ENCODE measurements around the gene FAIM2.

Gene FAIM2

DNA sequence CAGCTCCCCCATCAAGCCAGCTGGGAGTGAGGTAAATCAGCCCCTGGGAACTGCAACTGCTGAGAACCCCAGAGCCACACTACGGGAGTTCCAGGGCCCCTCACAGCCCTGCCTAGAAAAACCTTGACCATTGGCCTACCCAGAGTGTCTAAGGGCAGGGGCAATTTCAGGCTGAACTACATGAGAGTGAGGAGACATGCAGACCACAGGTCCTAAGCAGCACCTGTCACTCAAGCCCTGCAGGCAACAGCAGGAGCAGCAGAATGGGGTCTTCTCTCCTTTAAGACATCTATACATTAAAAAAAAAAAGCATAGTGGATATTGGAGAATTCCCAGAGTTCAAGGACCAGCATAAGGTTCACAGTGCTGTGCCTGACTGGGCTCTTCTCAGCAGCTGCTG is 80.3 kb downstream of the FAIM2 start:
- ATAC-seq (replicated peaks) (no peak), DNase-seq (no peak)
- peaks cover 3 to 9% of the 10 kb centered on the region in 2 donors for H3K36me3 Mint-ChIP-seq
- no peaks in the 10 kb centered on the region for H3K9me3 Mint-ChIP-seq
- peaks cover 32 to 46% of the 10 kb centered on the region in 2 donors for H3K4me1 Mint-ChIP-seq
- no peak overlapping the region for H3K4me3 Mint-ChIP-seq
- H3K27me3 Mint-ChIP-seq: no peaks in the 10 kb centered on the region
- no peak overlapping the region for H3K27ac Mint-ChIP-seq

DNA sequence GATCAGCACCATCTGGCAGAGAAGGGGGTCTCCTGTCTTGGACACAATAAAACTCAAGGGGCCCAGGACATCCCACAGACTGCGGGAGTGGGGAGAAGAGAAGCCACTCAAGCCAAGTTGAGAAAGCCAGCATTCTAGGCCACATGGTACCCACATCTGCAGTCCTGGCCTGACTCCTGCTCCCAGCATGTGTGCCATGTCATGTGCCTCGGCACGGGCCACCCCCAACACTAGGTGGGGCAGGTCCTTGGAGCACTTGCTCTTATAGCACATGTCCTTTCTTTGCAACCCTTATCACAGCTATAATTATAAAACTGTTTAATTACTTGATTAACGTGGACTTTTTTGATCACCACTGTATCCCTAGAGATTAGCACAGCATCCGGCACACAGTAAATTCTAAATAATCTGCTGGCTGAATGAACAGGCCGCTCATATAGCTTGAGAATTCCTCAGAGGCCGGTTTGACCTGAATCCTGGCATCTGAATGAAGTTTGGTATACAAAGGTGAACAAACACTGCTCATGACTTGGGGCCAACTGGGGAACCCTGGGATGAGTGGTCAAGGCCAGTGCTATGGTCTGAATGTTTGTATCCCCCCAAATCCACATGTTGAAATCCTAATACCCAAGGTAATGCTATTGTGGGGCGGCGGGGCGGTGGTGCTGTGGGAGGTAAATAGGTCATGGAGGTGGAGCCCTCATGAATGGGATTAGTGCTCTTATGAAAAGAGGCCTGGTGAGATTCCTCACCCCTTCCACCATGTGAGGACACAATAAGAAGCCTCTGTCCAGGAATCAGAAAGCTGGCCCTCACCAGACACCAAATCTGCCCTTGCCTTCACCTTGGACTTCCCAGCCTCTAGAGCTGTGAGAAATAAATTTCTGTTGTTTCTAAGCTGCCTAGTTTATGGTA is 82.1 kb downstream of the FAIM2 start:
- H3K4me1 Mint-ChIP-seq: peaks cover 22 to 34% of the 10 kb centered on the region in 2 donors
- no peak for DNase-seq
- peak overlapping the region in 1 of 2 donors; percentile 25 for H3K4me3 Mint-ChIP-seq
- no peaks in the 10 kb centered on the region for H3K27me3 Mint-ChIP-seq
- no peak for ATAC-seq (replicated peaks)
- H3K27ac Mint-ChIP-seq: peak overlapping the region; percentile 82
- H3K36me3 Mint-ChIP-seq: peaks cover 3 to 12% of the 10 kb centered on the region in 2 donors
- H3K9me3 Mint-ChIP-seq: no peaks in the 10 kb centered on the region

GRCh38 chr12:49819786-49820185 is 83.9 kb downstream of the FAIM2 start:
- peaks cover 11 to 24% of the 10 kb centered on the region in 2 donors for H3K4me1 Mint-ChIP-seq
- no peak for ATAC-seq (replicated peaks)

DNA sequence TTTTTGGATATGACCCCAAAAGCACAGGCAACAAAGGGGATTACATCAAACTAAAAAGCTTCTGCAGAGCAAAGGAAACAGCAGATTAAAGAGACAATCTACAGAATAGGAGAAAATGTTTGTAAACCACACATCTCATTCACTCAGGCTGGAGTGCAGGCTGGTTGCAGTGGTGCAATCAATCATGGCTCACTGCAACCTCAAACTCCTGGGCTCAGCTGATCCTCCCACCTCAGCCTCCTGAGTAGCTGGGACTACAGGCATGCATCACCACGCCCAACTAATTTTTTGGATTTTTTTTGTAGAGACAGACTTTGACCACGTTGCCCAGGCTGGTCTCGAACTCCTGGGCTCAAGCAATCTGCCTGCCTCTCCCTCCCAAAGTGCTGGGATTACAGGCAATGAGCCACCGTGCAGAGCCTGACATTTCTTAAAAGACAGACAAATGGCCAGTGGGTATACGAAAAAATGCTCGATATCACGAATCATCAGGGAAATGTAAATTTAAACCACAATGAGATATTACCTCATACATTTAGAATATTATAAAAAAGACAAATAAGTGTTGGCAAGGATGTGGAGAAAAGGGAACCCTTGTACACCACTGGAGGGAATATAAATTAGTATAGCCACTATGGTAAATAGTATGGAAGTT is 85.3 kb downstream of the FAIM2 start:
- Mint-ChIP-seq H3K27me3 (no peaks in the 10 kb centered on the region), H3K4me3 (no peak overlapping the region), H3K27ac (no peak overlapping the region), H3K36me3 (peaks cover 11 to 22% of the 10 kb centered on the region in 2 donors), H3K9me3 (no peaks in the 10 kb centered on the region), H3K4me1 (peaks cover 7 to 15% of the 10 kb centered on the region in 2 donors)
- ATAC-seq (replicated peaks) (no peak), DNase-seq (no peak)

More at GRCh38 chr12:49819786-49820185, 83.9 kb downstream of the FAIM2 start:
- Mint-ChIP-seq H3K27me3 (no peaks in the 10 kb centered on the region), H3K4me3 (no peak overlapping the region), H3K36me3 (peaks cover 10 to 19% of the 10 kb centered on the region in 2 donors), H3K27ac (no peak overlapping the region), H3K9me3 (no peaks in the 10 kb centered on the region)
- no peak for DNase-seq

Data from stimulated activated naive B cell treated with anti-CD40 and anti-IgM and Interleukin-4, amounts not matched to agents 10 μg/mL and 1 μg/mL and 100 μg/mL, for 72 hours (primary cell).